ENCODE measurements around the gene TMEM182.

- no peak for TF ChIP-seq CTCF (IDR thresholded peaks at IDR 0.05; ENCODE audit: low read depth, low read length)
- TF ChIP-seq EZH2phosphoT487 (IDR thresholded peaks at IDR 0.05; ENCODE audit: low read depth) = no peak
These were observed 6.4 kb downstream of the TMEM182 start for GRCh38 chr2:102768253-102768652.

Measured in OCI-LY3 (cell line).